Measurements from ENCODE around the gene PIK3R3.

The PIK3R3 gene

DNA sequence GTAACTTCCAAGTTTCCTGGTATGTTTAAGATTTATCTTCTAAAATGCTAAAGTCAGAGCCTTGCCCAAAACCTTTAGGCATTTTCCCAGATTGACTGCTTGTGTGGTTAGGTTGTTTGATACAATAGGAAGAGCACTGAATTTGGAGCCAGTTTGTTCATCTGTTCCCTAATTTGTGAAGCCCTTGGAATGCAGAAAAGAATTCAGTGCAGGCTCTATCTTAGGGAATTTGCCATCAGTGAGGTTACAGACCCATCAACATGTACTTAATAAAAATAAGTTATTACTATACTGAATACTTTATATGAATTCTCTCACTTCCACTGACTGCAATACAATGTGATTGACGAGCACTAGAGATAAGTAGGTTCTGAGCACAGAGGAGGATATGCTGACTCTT is 120.2 kb downstream of the PIK3R3 start:
- Histone ChIP-seq H3K27ac (ENCODE audit: low read depth, low read length) (no peak overlapping the region), H3K27me3 (ENCODE audit: control insufficient read depth in 1 of 2, insufficient read depth in 2 of 2, low read length in 2 of 2) (no peaks in the 10 kb centered on the region), H3K9ac (ENCODE audit: low read depth in 1 of 2, low read length in 2 of 2) (no peak overlapping the region), H3K4me3 (ENCODE audit: low read depth in 1 of 2, low read length in 2 of 2) (no peak overlapping the region), H3K9me3 (ENCODE audit: control insufficient read depth in 1 of 2, low read length in 2 of 2) (no peaks in the 10 kb centered on the region), H3K36me3 (ENCODE audit: control insufficient read depth in 1 of 2, insufficient read depth in 2 of 2, low read length in 2 of 2) (peaks cover 20 to 45% of the 10 kb centered on the region in 2 donors), H3K4me1 (ENCODE audit: control insufficient read depth in 1 of 2, insufficient read depth in 2 of 2, low read length in 2 of 2) (no peaks in the 10 kb centered on the region)

DNA sequence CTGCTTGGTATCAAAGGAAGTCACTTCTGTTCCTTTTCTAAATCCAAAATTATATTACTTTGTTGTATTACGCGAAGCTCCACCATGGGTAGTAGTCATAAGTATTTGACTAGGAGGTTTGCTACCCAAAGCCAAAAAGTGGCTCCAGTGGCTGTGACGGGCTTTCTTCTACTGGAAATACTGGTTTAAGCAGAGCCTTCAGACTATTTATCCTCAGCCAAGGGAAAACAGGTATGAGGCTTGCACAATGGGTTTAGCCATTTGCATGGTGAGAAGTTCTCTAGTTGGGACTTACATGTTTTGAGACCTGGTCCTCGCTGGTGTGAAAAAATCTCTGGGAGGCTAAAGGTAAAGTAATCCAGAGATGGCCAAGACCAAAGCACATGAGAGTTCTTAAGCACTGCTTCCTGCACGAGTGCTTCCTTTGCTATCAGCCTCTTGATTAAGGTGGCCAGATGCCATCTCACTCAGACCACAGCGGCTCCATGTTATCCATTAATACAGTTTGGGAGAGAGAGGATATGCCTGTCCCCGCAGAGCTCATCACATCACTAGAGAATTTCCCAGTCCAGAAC is 121.2 kb downstream of the PIK3R3 start:
- H3K36me3 ChIP-seq (ENCODE audit: control insufficient read depth in 1 of 2, insufficient read depth in 2 of 2, low read length in 2 of 2): peaks cover 27 to 53% of the 10 kb centered on the region in 2 donors
- no peaks in the 10 kb centered on the region for H3K9me3 ChIP-seq (ENCODE audit: control insufficient read depth in 1 of 2, low read length in 2 of 2)
- H3K27ac ChIP-seq (ENCODE audit: low read depth, low read length): no peak overlapping the region

DNA sequence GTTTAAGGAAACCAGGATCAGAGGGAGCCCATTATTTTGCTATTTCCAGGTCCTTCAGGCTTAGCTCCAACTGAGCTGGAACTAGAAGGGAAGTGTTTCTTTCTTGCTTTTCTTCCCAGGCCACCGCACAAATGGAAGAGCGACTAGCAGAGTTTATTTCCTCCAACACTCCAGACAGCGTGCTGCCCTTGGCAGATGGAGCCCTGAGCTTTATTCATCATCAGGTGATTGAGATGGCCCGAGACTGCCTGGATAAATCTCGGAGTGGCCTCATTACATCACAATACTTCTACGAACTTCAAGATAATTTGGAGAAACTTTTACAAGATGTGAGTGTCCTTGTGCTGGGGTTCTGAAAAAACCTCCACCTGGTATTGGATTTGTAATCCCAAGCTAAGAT is 121.8 kb downstream of the PIK3R3 start:
- Histone ChIP-seq H3K4me1 (ENCODE audit: control insufficient read depth in 1 of 2, insufficient read depth in 2 of 2, low read length in 2 of 2) (no peaks in the 10 kb centered on the region), H3K9me3 (ENCODE audit: control insufficient read depth in 1 of 2, low read length in 2 of 2) (no peaks in the 10 kb centered on the region), H3K36me3 (ENCODE audit: control insufficient read depth in 1 of 2, insufficient read depth in 2 of 2, low read length in 2 of 2) (peaks cover 27 to 58% of the 10 kb centered on the region in 2 donors), H3K27me3 (ENCODE audit: control insufficient read depth in 1 of 2, insufficient read depth in 2 of 2, low read length in 2 of 2) (no peaks in the 10 kb centered on the region), H3K4me3 (ENCODE audit: low read depth in 1 of 2, low read length in 2 of 2) (no peak overlapping the region), H3K27ac (ENCODE audit: low read depth, low read length) (no peak overlapping the region), H3K9ac (ENCODE audit: low read depth in 1 of 2, low read length in 2 of 2) (no peak overlapping the region)

More for the DNA sequence above, 121.2 kb downstream of the PIK3R3 start:
- no peaks in the 10 kb centered on the region for H3K27me3 ChIP-seq (ENCODE audit: control insufficient read depth in 1 of 2, insufficient read depth in 2 of 2, low read length in 2 of 2)
- no peaks in the 10 kb centered on the region for H3K4me1 ChIP-seq (ENCODE audit: control insufficient read depth in 1 of 2, insufficient read depth in 2 of 2, low read length in 2 of 2)
- H3K4me3 ChIP-seq (ENCODE audit: low read depth in 1 of 2, low read length in 2 of 2): no peak overlapping the region
- H3K9ac ChIP-seq (ENCODE audit: low read depth in 1 of 2, low read length in 2 of 2): no peak overlapping the region

DNA sequence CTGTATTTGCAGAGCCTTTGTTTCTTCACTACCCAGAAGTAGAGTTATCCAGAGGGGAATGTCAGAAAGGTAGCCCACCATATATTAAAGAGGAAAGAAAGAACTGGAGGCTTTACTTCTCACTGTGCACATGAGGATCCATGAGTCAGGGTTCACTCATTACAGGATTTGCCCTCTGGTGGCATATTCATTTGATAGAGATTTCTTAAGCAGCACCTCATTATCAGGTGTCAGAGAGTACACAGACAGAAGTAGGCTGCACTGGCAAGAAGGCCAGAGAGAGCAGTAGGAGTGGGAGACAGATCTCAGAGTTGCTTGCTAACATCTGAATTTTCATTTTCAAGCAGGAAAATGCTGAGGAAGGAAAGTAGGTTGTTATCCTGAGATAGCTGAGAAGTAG is 123.8 kb downstream of the PIK3R3 start:
- Histone ChIP-seq H3K9me3 (ENCODE audit: control insufficient read depth in 1 of 2, low read length in 2 of 2) (no peaks in the 10 kb centered on the region), H3K36me3 (ENCODE audit: control insufficient read depth in 1 of 2, insufficient read depth in 2 of 2, low read length in 2 of 2) (peaks cover 27 to 58% of the 10 kb centered on the region in 2 donors), H3K4me1 (ENCODE audit: control insufficient read depth in 1 of 2, insufficient read depth in 2 of 2, low read length in 2 of 2) (no peaks in the 10 kb centered on the region), H3K4me3 (ENCODE audit: low read depth in 1 of 2, low read length in 2 of 2) (no peak overlapping the region), H3K9ac (ENCODE audit: low read depth in 1 of 2, low read length in 2 of 2) (no peak overlapping the region), H3K27ac (ENCODE audit: low read depth, low read length) (no peak overlapping the region), H3K27me3 (ENCODE audit: control insufficient read depth in 1 of 2, insufficient read depth in 2 of 2, low read length in 2 of 2) (no peaks in the 10 kb centered on the region)

DNA sequence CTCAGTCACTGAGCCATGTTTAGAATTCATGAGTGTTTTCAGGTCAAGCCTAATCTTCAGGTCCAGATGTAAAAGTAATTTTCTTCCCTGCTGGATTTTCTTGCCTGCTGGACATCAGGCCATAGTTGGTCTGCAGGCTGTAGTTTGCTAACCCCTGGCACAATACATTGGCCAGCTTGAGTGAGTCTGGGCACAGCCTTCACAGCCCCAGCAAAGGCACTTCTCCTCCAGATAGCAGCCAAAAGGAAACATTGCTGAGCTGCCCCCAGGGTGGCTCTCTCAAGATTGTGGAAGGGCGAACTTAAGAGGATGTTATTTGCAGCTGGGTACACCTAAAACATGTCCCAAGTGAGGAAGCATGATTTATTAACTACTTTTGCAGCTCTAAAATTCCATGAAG is 126.8 kb downstream of the PIK3R3 start:
- no peak overlapping the region for H3K27ac ChIP-seq (ENCODE audit: low read depth, low read length)
- H3K9ac ChIP-seq (ENCODE audit: low read depth in 1 of 2, low read length in 2 of 2): no peak overlapping the region
- H3K9me3 ChIP-seq (ENCODE audit: control insufficient read depth in 1 of 2, low read length in 2 of 2): no peaks in the 10 kb centered on the region
- no peaks in the 10 kb centered on the region for H3K27me3 ChIP-seq (ENCODE audit: control insufficient read depth in 1 of 2, insufficient read depth in 2 of 2, low read length in 2 of 2)
- no peaks in the 10 kb centered on the region for H3K4me1 ChIP-seq (ENCODE audit: control insufficient read depth in 1 of 2, insufficient read depth in 2 of 2, low read length in 2 of 2)
- no peak overlapping the region for H3K4me3 ChIP-seq (ENCODE audit: low read depth in 1 of 2, low read length in 2 of 2)
- H3K36me3 ChIP-seq (ENCODE audit: control insufficient read depth in 1 of 2, insufficient read depth in 2 of 2, low read length in 2 of 2): peaks cover 28 to 43% of the 10 kb centered on the region in 2 donors

DNA sequence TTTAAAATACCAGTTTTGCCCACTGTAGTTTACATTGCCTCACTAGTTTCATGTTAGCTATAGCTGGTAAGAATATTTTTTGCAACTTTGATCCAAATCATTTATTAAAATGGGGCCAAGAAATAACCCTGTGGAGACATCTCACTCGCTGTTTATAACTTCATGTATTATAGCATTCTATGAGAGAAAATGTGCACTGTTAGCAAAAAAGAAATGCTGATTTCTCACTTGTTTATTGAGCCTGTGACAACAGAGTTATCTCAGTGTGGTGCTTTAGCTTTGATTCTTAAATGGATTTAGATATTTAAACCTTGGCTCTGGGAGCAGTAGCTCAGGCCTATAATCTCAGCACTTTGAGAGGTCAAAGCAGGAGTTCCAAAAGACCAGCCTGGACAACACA is 127.9 kb downstream of the PIK3R3 start:
- Histone ChIP-seq H3K9me3 (ENCODE audit: control insufficient read depth in 1 of 2, low read length in 2 of 2) (no peaks in the 10 kb centered on the region), H3K4me3 (ENCODE audit: low read depth in 1 of 2, low read length in 2 of 2) (no peak overlapping the region), H3K9ac (ENCODE audit: low read depth in 1 of 2, low read length in 2 of 2) (no peak overlapping the region), H3K27me3 (ENCODE audit: control insufficient read depth in 1 of 2, insufficient read depth in 2 of 2, low read length in 2 of 2) (no peaks in the 10 kb centered on the region), H3K4me1 (ENCODE audit: control insufficient read depth in 1 of 2, insufficient read depth in 2 of 2, low read length in 2 of 2) (no peaks in the 10 kb centered on the region), H3K27ac (ENCODE audit: low read depth, low read length) (no peak overlapping the region), H3K36me3 (ENCODE audit: control insufficient read depth in 1 of 2, insufficient read depth in 2 of 2, low read length in 2 of 2) (peaks cover 23 to 40% of the 10 kb centered on the region in 2 donors)

DNA sequence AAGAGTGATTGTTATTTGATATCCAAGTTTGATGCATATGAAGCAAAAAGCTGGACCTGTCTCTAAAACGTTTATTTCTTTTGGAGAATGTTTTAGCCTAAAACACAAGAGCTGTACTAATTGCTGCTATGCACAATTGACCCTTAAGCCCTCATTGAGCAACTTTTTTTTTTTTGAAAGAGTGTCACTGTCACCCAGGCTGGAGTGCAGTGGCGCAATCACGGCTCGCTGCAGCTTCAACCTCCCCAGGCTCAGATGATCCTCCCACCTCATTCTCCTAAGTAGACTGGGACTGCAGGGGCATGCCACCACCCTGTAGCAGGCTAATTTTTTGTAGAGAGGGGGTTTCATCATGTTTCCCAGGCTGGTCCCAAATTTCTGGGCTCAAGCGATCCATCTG is 129.1 kb downstream of the PIK3R3 start:
- Histone ChIP-seq H3K4me3 (ENCODE audit: low read depth in 1 of 2, low read length in 2 of 2) (no peak overlapping the region), H3K9ac (ENCODE audit: low read depth in 1 of 2, low read length in 2 of 2) (no peak overlapping the region), H3K27ac (ENCODE audit: low read depth, low read length) (no peak overlapping the region), H3K36me3 (ENCODE audit: control insufficient read depth in 1 of 2, insufficient read depth in 2 of 2, low read length in 2 of 2) (peaks cover 23 to 37% of the 10 kb centered on the region in 2 donors), H3K4me1 (ENCODE audit: control insufficient read depth in 1 of 2, insufficient read depth in 2 of 2, low read length in 2 of 2) (no peaks in the 10 kb centered on the region), H3K27me3 (ENCODE audit: control insufficient read depth in 1 of 2, insufficient read depth in 2 of 2, low read length in 2 of 2) (no peaks in the 10 kb centered on the region), H3K9me3 (ENCODE audit: control insufficient read depth in 1 of 2, low read length in 2 of 2) (no peaks in the 10 kb centered on the region)

DNA sequence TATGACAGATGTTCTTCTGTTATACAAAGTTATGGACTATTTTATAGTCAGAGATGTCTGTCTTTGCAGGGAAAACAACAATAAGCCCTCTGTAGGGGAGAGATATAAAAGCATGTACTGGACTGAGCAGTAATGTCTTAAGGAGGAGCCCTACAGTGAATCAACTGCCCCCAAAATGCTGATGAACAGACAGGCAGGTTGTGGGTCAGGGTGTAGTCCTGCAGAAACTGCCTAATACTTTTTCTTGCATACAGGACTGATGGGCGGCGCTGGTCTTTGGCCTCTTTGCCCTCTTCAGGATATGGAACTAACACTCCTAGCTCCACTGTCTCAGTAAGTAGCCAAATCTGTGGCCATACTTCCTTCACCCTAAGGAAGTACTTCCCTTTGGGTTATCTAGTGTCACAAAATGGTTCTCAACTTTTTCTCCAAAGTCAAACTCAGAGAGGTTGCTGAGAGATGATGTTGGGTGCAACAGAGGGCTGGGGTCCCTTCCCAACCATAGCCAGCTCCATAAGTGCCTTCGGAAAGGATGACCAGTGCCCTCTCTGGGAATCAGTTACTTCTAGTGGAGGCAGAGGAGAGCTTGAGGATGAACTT is 129.8 kb downstream of the PIK3R3 start:
- Histone ChIP-seq H3K27ac (ENCODE audit: low read depth, low read length) (no peak overlapping the region), H3K27me3 (ENCODE audit: control insufficient read depth in 1 of 2, insufficient read depth in 2 of 2, low read length in 2 of 2) (no peaks in the 10 kb centered on the region), H3K9ac (ENCODE audit: low read depth in 1 of 2, low read length in 2 of 2) (no peak overlapping the region), H3K36me3 (ENCODE audit: control insufficient read depth in 1 of 2, insufficient read depth in 2 of 2, low read length in 2 of 2) (peaks cover 18 to 31% of the 10 kb centered on the region in 2 donors), H3K4me1 (ENCODE audit: control insufficient read depth in 1 of 2, insufficient read depth in 2 of 2, low read length in 2 of 2) (no peaks in the 10 kb centered on the region), H3K9me3 (ENCODE audit: control insufficient read depth in 1 of 2, low read length in 2 of 2) (no peaks in the 10 kb centered on the region), H3K4me3 (ENCODE audit: low read depth in 1 of 2, low read length in 2 of 2) (no peak overlapping the region)

DNA sequence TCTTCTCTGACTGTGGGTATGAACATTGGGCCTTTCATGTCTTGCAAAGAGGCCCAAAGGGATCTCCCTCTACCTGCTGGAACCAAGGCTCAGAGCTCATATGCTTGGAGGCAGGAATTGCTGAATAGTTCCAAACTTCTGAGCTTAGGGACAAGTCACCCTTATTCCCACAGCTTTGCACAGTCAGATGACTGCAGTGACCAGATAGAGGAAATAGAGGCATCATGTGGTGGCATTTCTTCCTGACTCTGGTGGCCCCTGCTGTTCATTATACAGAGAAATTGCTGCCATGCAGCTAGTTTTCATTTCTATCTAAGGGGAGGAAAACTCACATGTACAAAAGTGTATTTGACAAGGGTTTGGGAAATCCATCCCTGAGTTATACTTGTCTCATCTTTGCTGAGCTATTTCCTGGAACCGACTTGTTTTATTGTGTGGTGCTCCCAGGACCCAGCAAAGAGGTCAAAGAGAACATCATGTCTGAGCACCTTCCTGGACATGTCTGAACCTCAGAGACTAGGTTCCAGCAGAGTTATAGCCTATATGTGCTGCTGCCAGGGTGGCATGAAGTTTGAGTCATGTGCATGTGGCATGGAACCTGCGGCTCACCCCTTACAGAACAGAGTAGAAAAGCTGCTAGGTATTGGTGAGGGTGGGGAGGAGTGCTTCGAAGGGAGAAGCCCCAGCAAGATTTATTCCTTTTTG is 131.2 kb downstream of the PIK3R3 start:
- Histone ChIP-seq H3K36me3 (ENCODE audit: control insufficient read depth in 1 of 2, insufficient read depth in 2 of 2, low read length in 2 of 2) (peaks cover 7 to 19% of the 10 kb centered on the region in 2 donors), H3K9ac (ENCODE audit: low read depth in 1 of 2, low read length in 2 of 2) (no peak overlapping the region), H3K4me3 (ENCODE audit: low read depth in 1 of 2, low read length in 2 of 2) (no peak overlapping the region), H3K27ac (ENCODE audit: low read depth, low read length) (no peak overlapping the region), H3K9me3 (ENCODE audit: control insufficient read depth in 1 of 2, low read length in 2 of 2) (no peaks in the 10 kb centered on the region), H3K27me3 (ENCODE audit: control insufficient read depth in 1 of 2, insufficient read depth in 2 of 2, low read length in 2 of 2) (no peaks in the 10 kb centered on the region), H3K4me1 (ENCODE audit: control insufficient read depth in 1 of 2, insufficient read depth in 2 of 2, low read length in 2 of 2) (no peaks in the 10 kb centered on the region)

DNA sequence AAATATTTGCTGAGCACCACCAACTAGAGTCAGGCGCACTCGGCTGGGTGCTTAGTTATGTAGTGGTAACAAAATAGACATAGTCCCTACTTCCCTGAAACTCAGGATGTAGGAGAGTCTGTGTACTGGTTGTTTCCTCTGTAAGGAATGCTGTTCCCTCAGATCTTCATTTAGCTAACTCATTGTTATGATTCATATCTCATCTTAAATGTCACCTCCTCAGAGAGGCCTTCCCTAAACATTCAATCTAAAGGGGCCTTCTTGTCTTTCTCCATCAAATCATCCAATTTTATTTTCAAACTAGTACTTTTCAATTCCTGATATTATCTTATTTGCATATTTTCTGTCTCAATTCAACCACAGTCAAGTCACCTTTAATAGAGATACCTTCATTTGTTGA is 132.9 kb downstream of the PIK3R3 start:
- Histone ChIP-seq H3K9ac (ENCODE audit: low read depth in 1 of 2, low read length in 2 of 2) (no peak overlapping the region), H3K4me1 (ENCODE audit: control insufficient read depth in 1 of 2, insufficient read depth in 2 of 2, low read length in 2 of 2) (no peaks in the 10 kb centered on the region), H3K36me3 (ENCODE audit: control insufficient read depth in 1 of 2, insufficient read depth in 2 of 2, low read length in 2 of 2) (peaks cover 7 to 13% of the 10 kb centered on the region in 2 donors), H3K27me3 (ENCODE audit: control insufficient read depth in 1 of 2, insufficient read depth in 2 of 2, low read length in 2 of 2) (no peaks in the 10 kb centered on the region), H3K4me3 (ENCODE audit: low read depth in 1 of 2, low read length in 2 of 2) (no peak overlapping the region), H3K9me3 (ENCODE audit: control insufficient read depth in 1 of 2, low read length in 2 of 2) (no peaks in the 10 kb centered on the region), H3K27ac (ENCODE audit: low read depth, low read length) (no peak overlapping the region)
